B cell (primary cell): ENCODE measurements around the gene CENPA.

ENCODE experiments used
- CTCF ChIP-seq: fragments of 200-600 bp; IDR thresholded peaks from one replicate; pipeline ENCODE4 v1.8.0; 2022; ENCODE audit warnings: antibody characterized with exemption, mild to moderate bottlenecking
- EZH2 ChIP-seq: IDR thresholded peaks from 2 replicates; pipeline ENCODE4 v1.6.1; 2012; ENCODE audit warnings: borderline replicate concordance, low read depth, mild to moderate bottlenecking, moderate library complexity, low read length; ENCODE audit not compliant: insufficient read depth, poor library complexity, severe bottlenecking

- TF ChIP-seq CTCF, result no peak
- TF ChIP-seq EZH2, result no peak
Observed at GRCh38 chr2:26754972-26755670, 30.7 kb upstream of the CENPA start.
